Regular cardiac myocyte (primary cell): Measurements from ENCODE around the gene IL9R. TPM values are rescaled to one million over a fixed set of nuclear protein-coding genes. Genes with fewer than 3 reads are reported as not detected.

Experiments used
- total RNA-seq: library from RNA; depleted of rRNA; stranded (reverse); fragments of >200 nt; gene quantifications from 2 replicates; pipeline ENCODE4 v1.2.3, GENCODE V29; 2014

The IL9R gene
- total RNA-seq, result under 0.01 and 0.19 TPM in 2 replicates

GRCh38 chrX:155997436-155997835 is at the start of gene IL9R:
IL9R (plus strand) TSS chrX:155997696; CDS start chrX:155997760, 64 bp downstream.

Other genes starting within 250 kb of the IL9R start
- gene VAMP7, start 116.4 kb upstream of the IL9R start, total RNA-seq, result 42.6 and 47.2 TPM in 2 replicates